ENCODE results near the gene OPA3.

OPA3 gene

DNA sequence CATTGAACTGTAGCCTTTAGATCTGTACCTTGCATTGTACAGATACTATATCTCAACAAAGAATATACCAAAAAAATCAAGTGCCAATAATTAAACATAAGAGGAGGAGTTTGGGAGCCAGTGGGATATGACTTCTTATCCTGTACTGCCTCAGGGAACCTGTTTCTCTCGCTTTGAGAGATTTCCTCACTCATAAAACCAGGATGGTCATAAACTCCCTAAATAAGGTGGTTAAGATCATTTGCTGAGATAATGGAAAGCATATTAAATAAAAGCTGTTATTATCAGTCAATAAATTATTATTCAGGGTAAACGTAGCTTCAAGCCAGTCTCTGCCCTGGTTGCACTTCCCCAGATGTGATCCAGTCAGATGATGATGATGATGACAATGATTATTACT, 17.0 kb downstream of the OPA3 start:
- DNase-seq (ENCODE audit: low read depth, low spot score) = no peak

DNA sequence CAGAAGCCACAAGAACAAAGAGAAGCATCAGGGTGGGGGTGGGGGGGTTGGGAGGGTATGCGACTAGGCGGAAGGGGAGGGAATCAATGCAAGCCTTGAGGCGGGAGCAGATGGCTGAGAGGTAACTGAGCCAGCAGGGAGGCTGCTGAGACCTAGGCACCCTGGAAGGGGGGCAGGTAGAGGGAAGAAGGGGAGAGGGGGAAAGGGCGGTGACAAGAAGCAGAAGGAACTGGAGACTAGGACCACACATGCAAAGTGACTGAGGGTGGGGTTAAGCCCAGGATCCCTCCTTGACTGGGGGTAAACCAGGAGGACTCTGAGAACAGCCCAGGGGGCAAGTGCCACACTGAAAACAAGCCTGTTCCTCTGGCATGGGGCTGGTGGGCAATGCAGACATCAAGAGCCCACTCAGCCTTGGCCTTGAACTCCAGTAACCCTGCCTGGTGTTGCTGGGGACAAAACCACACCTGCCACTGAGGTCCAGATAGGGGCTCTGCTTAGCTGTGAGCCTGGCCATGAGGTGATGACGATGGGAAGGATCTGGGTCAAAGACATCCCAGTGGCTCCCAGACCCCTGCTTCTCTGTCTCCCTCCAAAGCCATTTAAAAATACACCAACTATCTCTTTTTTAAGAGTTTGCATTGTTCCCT, 20.3 kb downstream of the OPA3 start:
- DNase-seq (ENCODE audit: low read depth, low spot score) = no peak

GRCh38 chr19:45560686-45561085, 23.9 kb downstream of the OPA3 start:
- DNase-seq (ENCODE audit: low read depth, low spot score) = no peak

DNA sequence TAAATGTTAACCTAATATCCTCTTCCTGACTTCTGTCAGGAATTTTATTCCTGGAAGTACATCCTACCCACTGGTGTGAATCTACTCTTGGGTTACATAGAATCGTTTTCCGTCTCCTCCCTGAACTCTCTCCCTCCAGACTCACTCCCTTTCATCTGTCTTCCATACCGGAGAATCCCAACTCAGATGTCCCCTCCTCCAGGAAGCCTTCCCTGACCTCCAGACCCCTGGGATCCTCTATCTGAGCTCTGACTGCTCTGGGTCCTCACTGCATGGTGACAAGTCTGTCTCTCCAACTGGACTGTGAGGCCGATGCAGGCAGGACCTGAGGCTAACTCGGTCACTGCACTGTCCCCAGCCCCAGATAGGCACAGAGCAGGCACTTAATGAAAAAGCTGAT, 24.6 kb downstream of the OPA3 start:
- DNase-seq (ENCODE audit: low read depth, low spot score) = no peak

GRCh38 chr19:45558399-45558878, 26.2 kb downstream of the OPA3 start:
- peak; percentile 71 for DNase-seq (ENCODE audit: low read depth, low spot score)

GRCh38 chr19:45556835-45557234, 27.8 kb downstream of the OPA3 start:
- DNase-seq (ENCODE audit: low read depth, low spot score) = no peak

DNA sequence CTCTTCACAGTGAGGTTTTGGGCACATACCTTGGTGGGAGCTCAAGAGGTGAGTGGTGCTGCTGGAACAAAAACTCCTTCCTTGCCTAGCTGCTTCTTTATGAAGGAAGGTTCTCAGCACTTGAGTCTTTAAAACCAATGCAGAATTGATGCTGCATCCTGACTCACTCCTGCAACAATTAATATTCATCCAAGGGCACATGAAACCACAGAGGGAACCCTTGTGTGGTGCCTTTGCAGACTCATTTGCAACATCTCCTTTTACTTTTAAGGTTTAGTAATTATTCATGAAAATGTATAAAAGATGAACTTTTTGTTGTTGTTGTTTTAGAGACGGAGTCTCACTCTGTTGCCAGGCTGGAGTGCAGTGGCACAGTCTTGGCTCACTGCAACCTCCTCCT, 30.1 kb downstream of the OPA3 start:
- DNase-seq (ENCODE audit: low read depth, low spot score) = peak; percentile 45

- peak; percentile 24 for DNase-seq (ENCODE audit: low read depth, low spot score)
Measured at GRCh38 chr19:45553464-45553863, 31.1 kb downstream of the OPA3 start.

DNA sequence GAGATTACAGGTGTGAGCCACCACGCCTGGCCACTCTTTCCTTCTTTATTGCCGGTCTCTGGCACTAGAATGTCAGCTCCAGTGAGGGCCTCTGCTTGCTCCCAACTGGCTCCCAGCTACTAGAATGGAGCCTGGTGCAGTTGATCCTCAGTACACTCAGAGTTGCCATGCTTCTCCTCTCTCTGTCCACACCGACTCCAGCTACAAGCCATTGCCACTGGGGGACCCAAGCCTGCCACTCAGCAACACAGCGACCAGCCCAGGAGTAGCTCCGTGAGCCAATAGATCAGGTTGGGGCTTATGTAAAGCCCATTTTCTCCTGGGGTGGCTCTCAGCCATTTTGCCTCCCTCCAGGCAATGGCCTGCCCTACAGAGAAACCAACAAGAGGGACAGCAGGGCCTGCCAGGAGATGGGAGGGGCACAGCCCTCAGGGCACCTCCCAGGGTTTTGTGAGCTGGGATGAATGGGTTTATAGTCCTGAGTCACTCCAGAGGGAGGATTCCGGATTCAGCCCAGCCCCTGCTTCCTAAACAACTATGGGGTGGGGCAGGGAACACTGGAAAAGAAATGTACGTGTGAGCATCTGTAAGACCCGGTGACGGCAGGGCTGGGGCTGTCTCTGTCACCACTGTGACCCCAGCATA, 36.5 kb downstream of the OPA3 start:
- no peak for DNase-seq (ENCODE audit: low read depth, low spot score)

DNA sequence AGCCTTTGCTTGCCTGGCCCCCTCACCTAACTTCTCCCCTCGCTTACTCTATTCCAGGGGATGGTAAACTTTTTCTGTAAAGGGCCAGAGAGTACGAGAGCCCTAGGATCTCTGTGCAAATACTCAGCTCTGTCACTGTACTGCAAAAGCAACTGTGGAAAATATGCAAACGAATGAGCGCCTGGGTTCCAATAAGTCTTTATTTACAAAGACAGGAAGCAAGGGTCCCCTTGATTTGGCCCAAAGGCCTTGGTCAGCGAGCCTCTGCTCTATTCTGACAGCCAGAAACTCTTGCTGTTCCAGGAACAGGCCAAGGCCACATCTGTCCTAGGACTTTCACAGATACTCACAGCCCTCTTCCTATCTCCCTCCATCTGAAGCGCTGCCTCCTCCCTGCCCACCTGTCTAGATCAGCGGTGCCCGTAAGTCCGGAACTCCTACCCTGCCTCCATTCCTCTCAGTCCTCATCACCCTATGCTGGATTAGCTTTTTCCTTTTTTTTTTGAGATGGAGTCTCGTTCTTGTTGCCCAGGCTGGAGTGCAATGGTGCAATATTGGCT, 37.3 kb downstream of the OPA3 start:
- DNase-seq (ENCODE audit: low read depth, low spot score) = no peak

- no peak for DNase-seq (ENCODE audit: low read depth, low spot score)
Measured at GRCh38 chr19:45542234-45542668, 42.4 kb downstream of the OPA3 start.

- no peak for DNase-seq (ENCODE audit: low read depth, low spot score)
Measured at GRCh38 chr19:45539459-45539858, 45.1 kb downstream of the OPA3 start.

GRCh38 chr19:45531349-45531748, 53.3 kb downstream of the OPA3 start:
- no peak for DNase-seq (ENCODE audit: low read depth, low spot score)

DNA sequence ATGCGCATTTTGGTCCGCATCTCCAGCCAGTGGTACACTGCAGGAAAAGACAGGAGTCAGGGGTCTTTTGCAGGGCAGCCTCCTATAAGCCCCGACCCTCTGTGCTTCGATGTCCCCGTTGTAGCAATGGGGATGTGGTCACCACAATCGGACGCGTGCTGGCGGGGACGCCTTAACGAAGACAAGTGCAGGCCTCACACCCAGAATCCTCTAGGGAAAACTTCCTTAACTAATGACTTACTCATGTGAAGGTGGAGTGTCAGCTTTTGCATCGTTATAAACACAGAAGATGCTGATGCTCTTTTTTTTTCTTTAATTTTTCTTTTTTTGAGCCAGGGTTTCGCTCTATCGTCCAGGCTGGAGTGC, 55.2 kb downstream of the OPA3 start:
- no peak for DNase-seq (ENCODE audit: low read depth, low spot score)

GRCh38 chr19:45528744-45529419, 55.7 kb downstream of the OPA3 start:
- peak; percentile 66 for DNase-seq (ENCODE audit: low read depth, low spot score)

- peak; percentile 60 for DNase-seq (ENCODE audit: low read depth, low spot score)
Measured at GRCh38 chr19:45528149-45528743, 56.4 kb downstream of the OPA3 start.

GRCh38 chr19:45527731-45528130, 56.9 kb downstream of the OPA3 start:
- DNase-seq (ENCODE audit: low read depth, low spot score) = no peak

DNA sequence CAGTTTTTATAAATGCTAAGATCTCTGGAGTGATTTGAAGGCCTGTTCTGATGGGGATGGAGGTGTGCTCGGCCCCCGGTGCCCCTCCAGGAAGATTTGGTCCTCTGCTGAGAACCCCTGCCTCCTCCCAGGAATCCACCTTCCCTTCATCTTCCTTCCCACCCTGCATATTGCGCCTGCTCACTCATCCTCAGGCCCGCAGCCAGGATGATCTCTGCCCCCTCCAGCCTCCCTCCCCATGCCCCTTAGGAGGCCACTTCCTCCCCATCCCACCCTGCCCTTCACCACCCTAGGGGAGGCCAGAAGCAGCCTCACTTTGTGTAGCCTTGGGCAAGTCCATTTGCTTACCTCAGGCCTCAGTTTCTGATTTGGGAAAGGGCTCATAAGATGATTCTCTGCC, 57.6 kb downstream of the OPA3 start:
- DNase-seq (ENCODE audit: low read depth, low spot score) = no peak

- DNase-seq (ENCODE audit: low read depth, low spot score) = peak; percentile 76
Measured at GRCh38 chr19:45526143-45526542, 58.5 kb downstream of the OPA3 start.

GRCh38 chr19:45524575-45525129, 60.0 kb downstream of the OPA3 start:
- DNase-seq (ENCODE audit: low read depth, low spot score) = peak; percentile 35

- peak; percentile 87 for DNase-seq (ENCODE audit: low read depth, low spot score)
Measured at GRCh38 chr19:45523642-45524256, 60.9 kb downstream of the OPA3 start.

Data from astrocyte of the hippocampus (primary cell).